Testis (tissue), 3 donors: ENCODE results near the gene IYD. TPM values are rescaled to one million over a fixed set of nuclear protein-coding genes. Genes with fewer than 3 reads are reported as not detected.
A peak's percentile ranks its signal among the peaks of the same experiment; 100 is the strongest.

ENCODE experiments used
- DNase-seq: peaks from one replicate; pipeline ENCODE4 v3.0.0-alpha.2; 2019
- H3K27ac ChIP-seq, 2 donors: fragments of 200-600 bp; sonication (generic); one replicate each; pipeline ENCODE4 v1.5.1; 2019
- H3K27me3 ChIP-seq: fragments of 200-600 bp; sonication (generic); one replicate; pipeline ENCODE4 v1.5.1; 2019
- H3K36me3 ChIP-seq: fragments of 200-600 bp; sonication (generic); one replicate; pipeline ENCODE4 v1.5.1; 2017; ENCODE audit warnings: low read depth; ENCODE audit errors: missing control alignments
- H3K4me1 ChIP-seq: fragments of 200-600 bp; sonication (generic); one replicate; pipeline ENCODE4 v1.5.1; 2019
- H3K4me3 ChIP-seq, 2 donors: fragments of 200-600 bp; sonication (generic); one replicate each; pipeline ENCODE4 v1.5.1; 2017 to 2019
- H3K9me3 ChIP-seq: fragments of 200-600 bp; sonication (generic); one replicate; pipeline ENCODE4 v1.5.1; 2017
- CTCF ChIP-seq, 3 experiments: fragments of 450-650 bp in 2 of 3; fragments of 200-600 bp in 1 of 3; sonication (generic) in 1 of 3; IDR thresholded peaks; one replicate each; pipeline ENCODE4 v1.5.1; 2016 to 2019; ENCODE audit warnings: antibody characterized with exemption in 3 of 3, mild to moderate bottlenecking in 2 of 3, moderate library complexity in 1 of 3
- POLR2A ChIP-seq: fragments of 450-650 bp; IDR thresholded peaks from one replicate; pipeline ENCODE4 v1.6.1; 2017; ENCODE audit warnings: antibody characterized with exemption, mild to moderate bottlenecking, moderate library complexity
- whole genome bisulfite sequencing, 2 donors: methylation state at CpG; one replicate each; pipeline ENCODE4 v1.1.5; 2018; 5-methylcytosine and 5-hydroxymethylcytosine counted together
- intact Hi-C: fragments of 100-400 bp; cut with DNase I; formaldehyde crosslinking; loops from one replicate; pipeline ENCODE4 v1.15.1; 2023; ENCODE audit warnings: low total_unique reads
- polyA plus RNA-seq: library from polyadenylated mRNA; stranded (reverse); fragments of 350-450 nt; fragmentation: Illumina TruSeq; extraction: RNeasy Lipid Tissue Mini Kit (QIAGEN cat#74804); gene quantifications from one replicate; pipeline ENCODE4 v1.2.3, GENCODE V29; 2014; ENCODE audit warnings: low read depth, low replicate concordance; ENCODE audit not compliant: insufficient read depth
- total RNA-seq, 2 donors: library from RNA; depleted of rRNA; stranded (reverse); fragments of >200 nt; gene quantifications; one replicate each; pipeline ENCODE4 v1.2.3, GENCODE V29; 2016

The IYD gene
- total and polyA plus RNA-seq, 3 donors from 2014 or later = 0.24 to 1.6 (median 0.45) TPM

- TF ChIP-seq POLR2A (no peak), CTCF (IDR thresholded peaks at IDR 0.05) (no peak)
- intact Hi-C loops = loop anchor here (5.0 kb wide), 1 partner anchor 249 kb away; no protein-coding TSS in a partner anchor
These were observed 37.5 kb upstream of the IYD start for GRCh38 chr6:150331344-150331743.

DNA sequence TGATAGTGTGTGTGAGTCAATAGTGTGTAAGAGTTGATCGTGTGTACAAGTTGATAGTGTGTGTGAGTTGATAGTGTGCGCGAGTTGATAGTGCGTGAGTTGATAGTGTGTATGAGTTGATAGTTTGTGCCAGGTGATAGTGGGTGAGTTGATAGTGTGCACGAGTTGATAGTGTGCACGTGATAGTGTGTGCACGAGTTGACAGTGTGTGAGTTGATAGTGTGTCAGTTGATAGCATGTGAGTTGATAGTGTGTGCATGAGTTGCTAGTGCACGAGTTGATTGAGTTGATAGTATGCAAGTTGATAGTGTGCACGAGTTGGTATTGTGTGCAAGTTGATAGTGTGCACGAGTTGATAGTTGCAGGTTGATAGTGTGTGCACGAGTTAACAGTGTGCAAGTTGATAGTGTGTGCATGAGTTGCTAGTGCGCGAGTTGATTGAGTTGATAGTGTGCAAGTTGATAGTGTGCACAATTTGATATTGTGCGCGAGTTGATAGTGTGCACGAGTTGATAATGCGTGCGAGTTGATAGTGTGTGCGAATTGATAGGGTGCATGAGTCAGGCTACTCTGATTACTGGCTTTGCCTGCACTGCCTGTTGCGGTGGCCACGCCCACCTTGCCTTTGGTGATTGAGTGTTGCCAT, 35.8 kb upstream of the IYD start:
- 78 to 80% methylated on average over 21 of the region's 21 CpGs for WGBS, 2 donors
- H3K4me3 ChIP-seq = no peak overlapping the region
- TF ChIP-seq CTCF (IDR thresholded peaks at IDR 0.05) (no peak), POLR2A (no peak)
- no peaks in the 10 kb centered on the region for H3K36me3 ChIP-seq
- intact Hi-C loops = loop anchor here (5.0 kb wide), 1 partner anchor 251 kb away; no protein-coding TSS in a partner anchor
- no peak for DNase-seq
- H3K4me1 ChIP-seq = no peaks in the 10 kb centered on the region
- no peak overlapping the region for H3K27ac ChIP-seq
- H3K9me3 ChIP-seq = no peaks in the 10 kb centered on the region
- no peaks in the 10 kb centered on the region for H3K27me3 ChIP-seq

More at GRCh38 chr6:150331344-150331743, 37.5 kb upstream of the IYD start:
- Histone ChIP-seq H3K9me3 (no peaks in the 10 kb centered on the region), H3K4me1 (no peaks in the 10 kb centered on the region), H3K36me3 (no peaks in the 10 kb centered on the region), H3K4me3 (no peak overlapping the region), H3K27ac (no peak overlapping the region), H3K27me3 (no peaks in the 10 kb centered on the region)
- no peak for DNase-seq

DNA sequence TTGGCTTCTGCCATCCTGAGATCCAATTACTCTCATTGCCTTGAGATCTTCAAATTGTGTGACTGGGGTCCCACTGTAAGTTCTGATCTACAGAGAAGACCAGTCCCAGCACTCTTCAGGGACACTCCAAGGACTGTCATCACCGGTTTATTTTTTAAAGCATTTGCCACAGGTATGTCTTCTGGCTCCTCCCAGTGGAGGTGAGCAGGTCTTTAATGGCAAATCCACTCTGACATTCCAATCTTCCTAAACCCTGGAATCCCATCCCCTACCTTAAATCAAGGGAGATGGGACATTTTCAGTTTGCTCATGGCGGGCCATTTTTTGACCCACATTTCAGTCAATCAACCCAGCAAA, 35.2 kb upstream of the IYD start:
- intact Hi-C loops = loop anchor here (5.0 kb wide), 1 partner anchor 251 kb away; no protein-coding TSS in a partner anchor
- no peaks in the 10 kb centered on the region for H3K9me3 ChIP-seq
- 67 to 95% methylated on average over 2 of the region's 2 CpGs for WGBS, 2 donors
- no peak overlapping the region for H3K4me3 ChIP-seq
- no peak for TF ChIP-seq CTCF (IDR thresholded peaks at IDR 0.05)
- no peak for TF ChIP-seq POLR2A
- no peaks in the 10 kb centered on the region for H3K4me1 ChIP-seq
- no peaks in the 10 kb centered on the region for H3K27me3 ChIP-seq
- DNase-seq = no peak
- no peak overlapping the region for H3K27ac ChIP-seq
- H3K36me3 ChIP-seq = no peaks in the 10 kb centered on the region

DNA sequence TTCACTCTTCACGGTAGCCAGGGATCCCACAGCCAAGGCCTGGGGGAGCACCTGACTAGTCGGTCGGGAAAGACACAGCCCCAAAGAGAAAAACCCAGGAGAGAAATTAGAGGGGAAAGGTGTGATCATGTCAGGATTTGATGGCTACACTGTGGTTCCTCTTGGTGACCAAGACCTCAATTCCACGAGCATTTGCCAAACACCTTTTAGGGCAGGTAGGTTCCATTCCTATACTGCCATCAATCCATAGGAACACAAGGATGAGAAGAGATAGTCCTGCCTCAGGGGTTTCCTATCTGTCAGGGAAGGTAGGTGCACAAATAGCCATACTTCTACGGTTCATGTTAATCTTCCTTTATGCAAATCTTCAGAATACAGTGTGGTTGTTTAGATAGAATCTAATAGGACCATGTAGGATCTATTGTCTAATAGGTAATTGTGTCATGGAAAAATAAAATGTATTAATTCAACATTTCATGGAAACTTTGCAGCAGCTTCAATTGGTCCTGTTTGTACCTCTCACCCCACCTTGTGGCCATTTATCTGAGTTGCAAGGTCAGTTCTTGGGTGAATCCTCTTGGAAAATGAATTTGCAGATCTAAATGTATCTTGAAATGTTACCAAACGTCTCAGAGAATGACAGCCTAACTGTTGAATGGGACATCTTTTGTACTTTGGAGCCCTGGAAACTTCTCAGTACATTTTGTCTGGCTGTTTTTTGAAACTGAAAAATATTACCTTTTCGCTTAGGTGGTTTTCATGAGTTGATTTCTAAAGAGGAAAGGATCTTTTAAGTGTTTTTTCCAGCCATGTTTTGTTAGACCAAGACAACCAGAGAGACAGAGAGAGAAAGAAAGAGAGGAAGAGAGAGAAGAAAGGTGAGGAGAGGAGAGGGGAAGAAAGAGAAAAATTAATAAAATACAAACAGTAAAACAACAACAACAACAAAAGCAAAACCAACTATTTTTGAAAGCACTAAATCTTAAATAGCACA, 33.7 kb upstream of the IYD start:
- H3K9me3 ChIP-seq = no peaks in the 10 kb centered on the region
- H3K27me3 ChIP-seq = no peaks in the 10 kb centered on the region
- H3K4me3 ChIP-seq = no peak overlapping the region
- DNase-seq = peak; percentile 84
- H3K36me3 ChIP-seq = no peaks in the 10 kb centered on the region
- intact Hi-C loops = loop anchor here (5.0 kb wide), 1 partner anchor 253 kb away; no protein-coding TSS in a partner anchor
- 67 to 71% methylated on average over 7 of the region's 7 CpGs for WGBS, 2 donors
- H3K27ac ChIP-seq = no peak overlapping the region
- H3K4me1 ChIP-seq = no peaks in the 10 kb centered on the region
- TF ChIP-seq CTCF (IDR thresholded peaks at IDR 0.05) (peak; percentile 78 to 92 (median 89)), POLR2A (no peak)
